ENCODE results near the gene HDAC5. TPM values are rescaled to one million over a fixed set of nuclear protein-coding genes. Genes with fewer than 3 reads are reported as not detected.

Gene HDAC5
- total RNA-seq, 4 donors from 2014 or later = 23.3 to 91.7 (median 42.4) TPM

DNA sequence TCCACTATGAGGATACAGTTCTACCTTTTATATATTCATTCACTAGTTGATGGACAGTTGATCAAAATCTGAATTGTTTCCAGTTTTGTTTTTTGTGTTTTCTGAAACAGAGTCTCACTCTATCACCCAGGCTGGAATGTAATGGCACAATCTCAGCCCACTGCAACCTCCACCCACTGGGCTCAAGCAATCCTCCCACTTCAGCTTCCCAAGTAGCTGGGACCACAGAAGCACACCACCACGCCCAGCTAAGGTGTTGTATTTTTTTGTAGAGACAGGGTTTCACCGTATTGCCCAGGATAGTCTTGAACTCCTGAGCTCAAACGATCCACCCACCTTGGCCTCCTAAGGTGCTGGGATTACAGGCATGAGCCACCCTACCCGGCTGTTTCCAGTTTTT, 78.0 kb downstream of the HDAC5 start:
- TF ChIP-seq, protein P1, sequence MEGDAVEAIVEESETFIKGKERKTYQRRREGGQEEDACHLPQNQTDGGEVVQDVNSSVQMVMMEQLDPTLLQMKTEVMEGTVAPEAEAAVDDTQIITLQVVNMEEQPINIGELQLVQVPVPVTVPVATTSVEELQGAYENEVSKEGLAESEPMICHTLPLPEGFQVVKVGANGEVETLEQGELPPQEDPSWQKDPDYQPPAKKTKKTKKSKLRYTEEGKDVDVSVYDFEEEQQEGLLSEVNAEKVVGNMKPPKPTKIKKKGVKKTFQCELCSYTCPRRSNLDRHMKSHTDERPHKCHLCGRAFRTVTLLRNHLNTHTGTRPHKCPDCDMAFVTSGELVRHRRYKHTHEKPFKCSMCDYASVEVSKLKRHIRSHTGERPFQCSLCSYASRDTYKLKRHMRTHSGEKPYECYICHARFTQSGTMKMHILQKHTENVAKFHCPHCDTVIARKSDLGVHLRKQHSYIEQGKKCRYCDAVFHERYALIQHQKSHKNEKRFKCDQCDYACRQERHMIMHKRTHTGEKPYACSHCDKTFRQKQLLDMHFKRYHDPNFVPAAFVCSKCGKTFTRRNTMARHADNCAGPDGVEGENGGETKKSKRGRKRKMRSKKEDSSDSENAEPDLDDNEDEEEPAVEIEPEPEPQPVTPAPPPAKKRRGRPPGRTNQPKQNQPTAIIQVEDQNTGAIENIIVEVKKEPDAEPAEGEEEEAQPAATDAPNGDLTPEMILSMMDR (IDR thresholded peaks at IDR 0.05; ENCODE audit: low read depth) = no peak

- TF ChIP-seq, protein P1 (IDR thresholded peaks at IDR 0.05; ENCODE audit: low read depth) = no peak
Observed at GRCh38 chr17:44044071-44044470, 79.4 kb downstream of the HDAC5 start.

- TF ChIP-seq, protein P1 (IDR thresholded peaks at IDR 0.05; ENCODE audit: low read depth) = no peak
Observed at GRCh38 chr17:44043272-44043696, 80.2 kb downstream of the HDAC5 start.

DNA sequence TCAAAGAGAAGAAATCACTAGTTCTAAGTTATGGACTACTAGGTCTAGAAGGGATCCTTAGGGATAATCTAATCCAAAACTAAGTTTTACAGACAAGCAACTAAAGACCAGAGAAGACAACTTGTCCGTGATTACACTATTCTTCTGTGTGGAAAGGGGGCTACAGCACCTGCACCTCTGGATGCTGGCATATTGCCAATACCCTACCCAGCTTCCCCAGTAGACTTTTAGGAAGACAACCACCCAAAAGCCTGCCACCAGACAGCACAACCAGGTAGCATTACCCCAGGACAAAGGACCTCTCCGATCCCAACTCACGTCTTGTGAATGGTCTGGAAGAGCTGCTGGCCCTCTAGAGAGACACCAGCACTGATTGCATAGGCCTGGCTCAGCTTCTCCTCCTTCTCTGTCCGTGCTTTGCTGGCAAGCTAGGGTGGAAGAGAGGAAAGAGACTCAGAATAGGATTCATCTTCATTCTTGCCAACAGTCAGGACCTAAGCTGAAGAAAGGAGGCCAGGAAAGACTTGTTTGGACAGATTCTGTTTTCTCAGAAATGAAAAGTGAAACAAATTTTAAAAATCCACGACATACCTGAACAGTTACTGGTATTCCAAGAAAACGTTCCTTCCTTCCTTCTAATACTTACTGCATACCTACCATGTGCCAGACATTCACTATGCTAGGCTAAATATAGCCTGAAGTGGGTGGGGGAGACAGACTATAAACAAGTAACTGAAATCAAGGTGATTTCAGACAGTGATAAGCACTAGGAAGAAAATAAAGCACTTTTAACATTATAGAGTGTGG, 83.4 kb downstream of the HDAC5 start:
- TF ChIP-seq, protein P1 (IDR thresholded peaks at IDR 0.05; ENCODE audit: low read depth) = no peak

DNA sequence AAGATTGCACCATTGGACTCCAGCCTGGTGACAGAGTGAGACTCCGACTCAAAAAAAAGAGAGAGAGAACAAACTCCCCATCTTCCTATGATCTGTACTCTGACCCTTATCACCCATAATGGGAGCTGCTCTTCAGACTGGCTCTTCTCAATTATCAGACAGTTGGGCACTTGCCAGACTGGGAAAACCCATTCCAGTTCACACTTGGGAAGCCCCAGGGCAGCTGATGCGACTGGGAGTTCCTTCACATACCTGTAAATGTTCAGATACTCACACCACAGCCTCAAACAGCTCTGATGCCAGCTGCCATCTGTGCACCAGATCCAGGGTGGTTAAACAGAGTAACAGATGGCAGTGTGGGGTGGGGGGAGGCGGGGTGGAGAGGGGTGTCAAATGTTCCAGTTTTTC, 84.8 kb downstream of the HDAC5 start:
- TF ChIP-seq, protein P1 (IDR thresholded peaks at IDR 0.05; ENCODE audit: low read depth) = no peak

- TF ChIP-seq, protein P1 (IDR thresholded peaks at IDR 0.05; ENCODE audit: low read depth) = no peak
Observed at GRCh38 chr17:44037471-44037870, 86.0 kb downstream of the HDAC5 start.

- TF ChIP-seq, protein P1 (IDR thresholded peaks at IDR 0.05; ENCODE audit: low read depth) = no peak
Observed at GRCh38 chr17:44033861-44034408, 89.5 kb downstream of the HDAC5 start.
